RWPE2 (cell line): ENCODE measurements around the gene RNU6-1.
A peak's percentile ranks its signal among the peaks of the same experiment; 100 is the strongest.

ENCODE experiments used
- ATAC-seq: fragments of 200-7000 bp; cut with Tn5 transposase; 3 replicates; pipeline ENCODE4 v1.9.1; 2021; ENCODE audit warnings: low read depth
- DNase-seq: peaks from one replicate; pipeline ENCODE4 v3.0.0-alpha.2; 2020; ENCODE audit warnings: low spot score
- H3K27ac ChIP-seq: fragments of 450-650 bp; 2 replicates; pipeline ENCODE4 v1.5.1; 2017; ENCODE audit warnings: mild to moderate bottlenecking; ENCODE audit not compliant: poor library complexity, severe bottlenecking
- H3K27me3 ChIP-seq: fragments of 250-450 bp; sonication (Bioruptor Pico); 2 replicates; pipeline ENCODE4 v1.5.1; 2021; ENCODE audit warnings: mild to moderate bottlenecking, moderate library complexity; ENCODE audit not compliant: insufficient read depth, poor library complexity, severe bottlenecking
- H3K36me3 ChIP-seq: fragments of 250-450 bp; sonication (Bioruptor Pico); 2 replicates; pipeline ENCODE4 v1.5.1; 2020; ENCODE audit warnings: low read depth, mild to moderate bottlenecking, moderate library complexity
- H3K4me1 ChIP-seq: fragments of 250-450 bp; sonication (Bioruptor Pico); 2 replicates; pipeline ENCODE4 v1.5.1; 2021; ENCODE audit warnings: mild to moderate bottlenecking, moderate library complexity; ENCODE audit not compliant: insufficient read depth, poor library complexity, severe bottlenecking
- H3K4me3 ChIP-seq: fragments of 250-450 bp; sonication (Bioruptor Pico); 2 replicates; pipeline ENCODE4 v1.5.1; 2021; ENCODE audit warnings: mild to moderate bottlenecking, moderate library complexity; ENCODE audit not compliant: severe bottlenecking
- H3K9me3 ChIP-seq: fragments of 250-450 bp; sonication (Bioruptor Pico); 2 replicates; pipeline ENCODE4 v1.5.1; 2021; ENCODE audit warnings: mild to moderate bottlenecking, moderate library complexity; ENCODE audit not compliant: severe bottlenecking
- CTCF ChIP-seq: fragments of 450-650 bp; IDR thresholded peaks from one replicate; pipeline ENCODE4 v1.5.1; 2017; ENCODE audit warnings: mild to moderate bottlenecking, moderate library complexity; ENCODE audit not compliant: poor library complexity, severe bottlenecking

Gene RNU6-1

GRCh38 chr15:67884514-67885174 is 44.8 kb upstream of the RNU6-1 start:
- peak; percentile 92 for ATAC-seq
- no peaks in the 10 kb centered on the region for H3K27me3 ChIP-seq
- TF ChIP-seq CTCF = no peak
- H3K36me3 ChIP-seq = no peaks in the 10 kb centered on the region
- peak overlapping the region; percentile 66 for H3K27ac ChIP-seq
- DNase-seq = peak; percentile 91
- no peaks in the 10 kb centered on the region for H3K9me3 ChIP-seq
- peak overlapping the region; percentile 20 for H3K4me3 ChIP-seq
- H3K4me1 ChIP-seq = peaks cover 16% of the 10 kb centered on the region

- Histone ChIP-seq H3K4me1 (peaks cover 16% of the 10 kb centered on the region), H3K4me3 (no peak overlapping the region), H3K36me3 (no peaks in the 10 kb centered on the region), H3K27ac (peak overlapping the region; percentile 66), H3K9me3 (no peaks in the 10 kb centered on the region), H3K27me3 (no peaks in the 10 kb centered on the region)
- no peak for DNase-seq
- no peak for TF ChIP-seq CTCF
- no peak for ATAC-seq
Measured at GRCh38 chr15:67884009-67884408, 44.2 kb upstream of the RNU6-1 start.

GRCh38 chr15:67883234-67883773 is 43.5 kb upstream of the RNU6-1 start:
- TF ChIP-seq CTCF = no peak
- no peak for DNase-seq
- peak overlapping the region; percentile 66 for H3K27ac ChIP-seq

GRCh38 chr15:67882487-67883233 is 42.8 kb upstream of the RNU6-1 start:
- DNase-seq (no peak), ATAC-seq (no peak)

More at GRCh38 chr15:67883234-67883773, 43.5 kb upstream of the RNU6-1 start:
- Histone ChIP-seq H3K9me3 (no peaks in the 10 kb centered on the region), H3K36me3 (no peaks in the 10 kb centered on the region), H3K4me1 (peaks cover 16% of the 10 kb centered on the region), H3K4me3 (no peak overlapping the region), H3K27me3 (no peaks in the 10 kb centered on the region)
- no peak for ATAC-seq

More at GRCh38 chr15:67882487-67883233, 42.8 kb upstream of the RNU6-1 start:
- Histone ChIP-seq H3K4me1 (peaks cover 16% of the 10 kb centered on the region), H3K27me3 (no peaks in the 10 kb centered on the region), H3K27ac (peak overlapping the region; percentile 66), H3K36me3 (no peaks in the 10 kb centered on the region), H3K4me3 (no peak overlapping the region), H3K9me3 (no peaks in the 10 kb centered on the region)
- no peak for TF ChIP-seq CTCF
